ENCODE data around the gene NUDT12.
A peak's percentile ranks its signal among the peaks of the same experiment; 100 is the strongest.

Gene NUDT12

DNA sequence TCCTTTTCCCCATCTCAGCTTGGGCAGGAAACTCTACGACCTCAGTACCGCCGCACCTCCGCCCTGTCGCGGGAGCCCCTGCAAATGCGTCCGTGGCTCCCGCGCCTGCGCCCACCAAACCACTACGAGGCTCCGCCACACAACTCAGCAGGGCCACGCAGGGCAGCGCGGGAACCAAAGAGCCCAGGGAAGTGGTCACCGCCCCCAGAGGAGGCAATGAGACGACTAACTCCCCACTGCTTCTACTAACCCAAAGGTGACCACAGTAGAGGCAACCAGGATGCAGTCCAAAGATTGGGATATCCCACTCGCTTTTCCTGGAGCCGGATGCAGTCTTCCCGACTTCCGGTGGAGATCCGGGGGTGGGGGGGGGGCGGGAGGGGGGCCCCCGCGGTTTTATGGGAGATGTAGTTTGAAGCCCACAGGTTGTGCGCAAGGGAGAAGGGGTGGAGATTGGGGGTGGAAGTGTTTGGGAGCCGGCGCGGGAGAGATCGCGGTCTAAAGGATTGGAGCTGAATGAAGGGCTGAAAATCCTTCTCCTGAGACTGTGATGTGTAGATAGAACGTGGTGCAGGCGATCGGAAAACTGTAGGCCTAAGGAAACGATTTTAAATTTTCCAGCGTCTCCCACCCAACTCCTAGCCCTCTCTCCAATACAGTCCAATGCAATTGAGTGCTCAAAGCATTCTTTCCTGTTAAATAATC lies at the start of gene NUDT12:
Gene NUDT12, minus strand, starts transcription at position 337 of the 705 bp plus-strand sequence. CDS start 2,541 bp downstream, outside the sequence.
- Histone ChIP-seq H3K27me3 (ENCODE audit: insufficient read depth, low read length, poor library complexity, severe bottlenecking) (no peaks in the 10 kb centered on the region), H3F3A (ENCODE audit: low read depth) (no peaks in the 10 kb centered on the region), H3K4me3 (ENCODE audit: low read length, poor library complexity, severe bottlenecking) (peak within 1 kb of the TSS; percentile 75), H3K9me3 (ENCODE audit: insufficient read depth, low read depth, low read length) (no peaks in the 10 kb centered on the region), H3K4me2 (ENCODE audit: low read depth, low read length, poor library complexity, severe bottlenecking) (peak within 1 kb of the TSS; percentile 61), H3K4me1 (ENCODE audit: insufficient read depth, low read length, poor library complexity, severe bottlenecking) (no peaks in the 10 kb centered on the region), H4K20me1 (ENCODE audit: insufficient read depth, low read length, poor library complexity, severe bottlenecking) (no peaks in the 10 kb centered on the region), H3K36me3 (ENCODE audit: insufficient read depth, low read length) (no peaks in the 10 kb centered on the region), H2AFZ (ENCODE audit: low read length) (peak within 1 kb of the TSS; percentile 79), H3K9me2 (replicated peaks; ENCODE audit: low read depth, low read length) (no peaks in the 10 kb centered on the region), H3K9ac (ENCODE audit: low read depth, low read length, poor library complexity, severe bottlenecking) (peak within 1 kb of the TSS; percentile 67), H3K79me2 (ENCODE audit: insufficient read depth, low read length) (no peaks in the 10 kb centered on the region)
- TF ChIP-seq EZH2phosphoT487 (IDR thresholded peaks at IDR 0.05; ENCODE audit: borderline replicate concordance), result no peak
- TF ChIP-seq, protein P1, sequence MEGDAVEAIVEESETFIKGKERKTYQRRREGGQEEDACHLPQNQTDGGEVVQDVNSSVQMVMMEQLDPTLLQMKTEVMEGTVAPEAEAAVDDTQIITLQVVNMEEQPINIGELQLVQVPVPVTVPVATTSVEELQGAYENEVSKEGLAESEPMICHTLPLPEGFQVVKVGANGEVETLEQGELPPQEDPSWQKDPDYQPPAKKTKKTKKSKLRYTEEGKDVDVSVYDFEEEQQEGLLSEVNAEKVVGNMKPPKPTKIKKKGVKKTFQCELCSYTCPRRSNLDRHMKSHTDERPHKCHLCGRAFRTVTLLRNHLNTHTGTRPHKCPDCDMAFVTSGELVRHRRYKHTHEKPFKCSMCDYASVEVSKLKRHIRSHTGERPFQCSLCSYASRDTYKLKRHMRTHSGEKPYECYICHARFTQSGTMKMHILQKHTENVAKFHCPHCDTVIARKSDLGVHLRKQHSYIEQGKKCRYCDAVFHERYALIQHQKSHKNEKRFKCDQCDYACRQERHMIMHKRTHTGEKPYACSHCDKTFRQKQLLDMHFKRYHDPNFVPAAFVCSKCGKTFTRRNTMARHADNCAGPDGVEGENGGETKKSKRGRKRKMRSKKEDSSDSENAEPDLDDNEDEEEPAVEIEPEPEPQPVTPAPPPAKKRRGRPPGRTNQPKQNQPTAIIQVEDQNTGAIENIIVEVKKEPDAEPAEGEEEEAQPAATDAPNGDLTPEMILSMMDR (conservative IDR thresholded peaks at IDR 0.05; ENCODE audit: low read length), result no peak

DNA sequence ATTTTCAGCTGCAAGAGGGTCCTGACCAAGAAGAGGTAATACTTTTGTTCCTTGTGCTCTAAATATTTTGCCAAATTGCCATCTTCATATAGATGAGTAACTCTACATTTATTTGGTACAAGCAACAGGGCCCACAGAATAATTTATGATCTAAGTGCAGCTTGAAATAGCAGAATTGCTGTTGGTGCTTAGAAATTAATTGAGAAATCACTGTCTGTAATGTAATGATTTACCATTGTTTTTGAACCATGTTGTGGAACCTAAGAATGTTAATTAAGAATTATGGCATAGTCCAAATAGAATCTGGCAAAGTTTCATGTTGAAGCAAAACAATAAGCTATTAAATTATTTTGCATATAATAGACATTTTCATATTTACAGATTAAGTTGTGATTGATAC lies 44.8 kb upstream of the NUDT12 start:
- H2AFZ ChIP-seq (ENCODE audit: low read length), result no peak overlapping the region
- no peaks in the 10 kb centered on the region for H4K20me1 ChIP-seq (ENCODE audit: insufficient read depth, low read length, poor library complexity, severe bottlenecking)
- no peaks in the 10 kb centered on the region for H3K36me3 ChIP-seq (ENCODE audit: insufficient read depth, low read length)

DNA sequence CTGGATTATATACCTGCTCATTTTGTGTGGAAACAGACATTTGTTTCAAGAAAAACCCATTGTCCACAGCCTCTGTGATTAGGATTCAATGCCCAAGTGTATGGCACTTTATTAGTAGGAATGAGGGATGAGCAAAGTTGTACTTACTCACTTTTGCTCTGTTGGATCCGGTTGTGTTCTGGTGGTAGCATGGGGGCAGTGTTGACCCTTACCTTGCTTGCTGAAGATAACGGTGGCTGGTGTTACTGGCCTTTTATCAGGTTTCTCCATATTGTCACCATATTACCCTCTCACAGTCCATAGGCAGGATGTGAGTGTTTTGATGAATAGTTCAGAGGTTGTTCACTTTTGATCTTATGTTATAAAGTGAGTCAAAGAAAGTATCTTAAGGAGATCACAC lies 42.7 kb upstream of the NUDT12 start:
- Histone ChIP-seq H3K9ac (ENCODE audit: low read depth, low read length, poor library complexity, severe bottlenecking) (no peak overlapping the region), H3K4me1 (ENCODE audit: insufficient read depth, low read length, poor library complexity, severe bottlenecking) (no peaks in the 10 kb centered on the region)
- no peak for TF ChIP-seq EZH2phosphoT487 (IDR thresholded peaks at IDR 0.05; ENCODE audit: borderline replicate concordance)
- TF ChIP-seq, protein P1 (conservative IDR thresholded peaks at IDR 0.05; ENCODE audit: low read length), result no peak

More for the DNA sequence above, 44.8 kb upstream of the NUDT12 start:
- H3K9me2 ChIP-seq (replicated peaks; ENCODE audit: low read depth, low read length), result no peaks in the 10 kb centered on the region
- no peaks in the 10 kb centered on the region for H3K4me1 ChIP-seq (ENCODE audit: insufficient read depth, low read length, poor library complexity, severe bottlenecking)
- H3F3A ChIP-seq (ENCODE audit: low read depth), result no peaks in the 10 kb centered on the region
- H3K27me3 ChIP-seq (ENCODE audit: insufficient read depth, low read length, poor library complexity, severe bottlenecking), result no peaks in the 10 kb centered on the region
- no peaks in the 10 kb centered on the region for H3K79me2 ChIP-seq (ENCODE audit: insufficient read depth, low read length)
- H3K9ac ChIP-seq (ENCODE audit: low read depth, low read length, poor library complexity, severe bottlenecking), result no peak overlapping the region
- no peak overlapping the region for H3K4me2 ChIP-seq (ENCODE audit: low read depth, low read length, poor library complexity, severe bottlenecking)
- no peak overlapping the region for H3K4me3 ChIP-seq (ENCODE audit: low read length, poor library complexity, severe bottlenecking)
- no peaks in the 10 kb centered on the region for H3K9me3 ChIP-seq (ENCODE audit: insufficient read depth, low read depth, low read length)
- TF ChIP-seq, protein P1 (conservative IDR thresholded peaks at IDR 0.05; ENCODE audit: low read length), result no peak
- TF ChIP-seq EZH2phosphoT487 (IDR thresholded peaks at IDR 0.05; ENCODE audit: borderline replicate concordance), result no peak

More for the DNA sequence above, 42.7 kb upstream of the NUDT12 start:
- no peak overlapping the region for H2AFZ ChIP-seq (ENCODE audit: low read length)
- no peaks in the 10 kb centered on the region for H3K79me2 ChIP-seq (ENCODE audit: insufficient read depth, low read length)
- H3K4me2 ChIP-seq (ENCODE audit: low read depth, low read length, poor library complexity, severe bottlenecking), result no peak overlapping the region
- no peak overlapping the region for H3K4me3 ChIP-seq (ENCODE audit: low read length, poor library complexity, severe bottlenecking)
- no peaks in the 10 kb centered on the region for H3F3A ChIP-seq (ENCODE audit: low read depth)
- no peaks in the 10 kb centered on the region for H3K36me3 ChIP-seq (ENCODE audit: insufficient read depth, low read length)
- H4K20me1 ChIP-seq (ENCODE audit: insufficient read depth, low read length, poor library complexity, severe bottlenecking), result no peaks in the 10 kb centered on the region
- H3K9me3 ChIP-seq (ENCODE audit: insufficient read depth, low read depth, low read length), result no peaks in the 10 kb centered on the region
- H3K27me3 ChIP-seq (ENCODE audit: insufficient read depth, low read length, poor library complexity, severe bottlenecking), result no peaks in the 10 kb centered on the region
- no peaks in the 10 kb centered on the region for H3K9me2 ChIP-seq (replicated peaks; ENCODE audit: low read depth, low read length)
